Activated T-cell treated with anti-CD3 and anti-CD28 coated beads, Interleukin-2, amount 50 U/mL, for 24 hours (primary cell): Measurements from ENCODE around the gene TMEM88.
"Not testable (repeated sequence)": the region's sequence is repeated elsewhere in the genome, so short reads cannot be mapped to it uniquely, and the experiment has no call there.

Experiments used
- DNase-seq: peaks from one replicate; pipeline ENCODE4 v3.0.0-alpha.2; 2020
- H3K27ac Mint-ChIP-seq: 2 replicates; pipeline ENCODE4 v1.8.0; 2020; ENCODE audit warnings: mild to moderate bottlenecking, mixed read lengths
- H3K27me3 Mint-ChIP-seq: 2 replicates; pipeline ENCODE4 v1.8.0; 2020; ENCODE audit warnings: mixed read lengths
- H3K36me3 Mint-ChIP-seq: 2 replicates; pipeline ENCODE4 v1.8.0; 2020; ENCODE audit warnings: low read depth, mixed read lengths
- H3K4me1 Mint-ChIP-seq: 2 replicates; pipeline ENCODE4 v1.8.0; 2020; ENCODE audit warnings: low read depth, mixed read lengths
- H3K4me3 Mint-ChIP-seq: 2 replicates; pipeline ENCODE4 v1.8.0; 2020; ENCODE audit warnings: mild to moderate bottlenecking, moderate library complexity, mixed read lengths
- H3K9me3 Mint-ChIP-seq: 2 replicates; pipeline ENCODE4 v1.8.0; 2020; ENCODE audit warnings: mixed read lengths

The TMEM88 gene

GRCh38 chr17:7854078-7854777, 638 bp upstream of the TMEM88 start:
- no peak for DNase-seq
- Mint-ChIP-seq H3K9me3 (no peaks in the 10 kb centered on the region), H3K4me3 (no peak overlapping the region), H3K36me3 (peaks cover 49% of the 10 kb centered on the region), H3K27me3 (no peaks in the 10 kb centered on the region), H3K4me1 (peaks cover 56% of the 10 kb centered on the region), H3K27ac (peak overlapping the region; percentile 57)

DNA sequence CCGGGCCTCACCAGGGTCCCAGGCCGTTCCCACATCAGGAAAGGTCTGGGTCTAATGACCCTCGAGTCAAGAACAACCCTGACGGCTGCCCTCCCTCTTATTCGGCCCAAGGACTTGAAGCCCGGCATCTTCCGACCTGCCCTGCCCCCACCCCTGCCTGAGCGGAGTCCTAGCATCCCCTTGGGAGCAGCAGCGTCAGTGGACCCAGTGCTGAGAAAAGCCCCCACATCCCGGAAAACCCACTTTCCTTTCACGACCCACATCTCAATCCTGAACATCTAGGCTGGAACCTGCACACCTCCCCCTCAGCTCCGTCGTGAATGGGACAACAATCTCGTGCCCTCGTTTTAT, 769 bp downstream of the TMEM88 start:
- Mint-ChIP-seq H3K9me3 (no peaks in the 10 kb centered on the region), H3K4me1 (peaks cover 42% of the 10 kb centered on the region), H3K27me3 (no peaks in the 10 kb centered on the region), H3K4me3 (no peak overlapping the region), H3K27ac (no peak overlapping the region), H3K36me3 (peaks cover 40% of the 10 kb centered on the region)
- DNase-seq, result no peak

DNA sequence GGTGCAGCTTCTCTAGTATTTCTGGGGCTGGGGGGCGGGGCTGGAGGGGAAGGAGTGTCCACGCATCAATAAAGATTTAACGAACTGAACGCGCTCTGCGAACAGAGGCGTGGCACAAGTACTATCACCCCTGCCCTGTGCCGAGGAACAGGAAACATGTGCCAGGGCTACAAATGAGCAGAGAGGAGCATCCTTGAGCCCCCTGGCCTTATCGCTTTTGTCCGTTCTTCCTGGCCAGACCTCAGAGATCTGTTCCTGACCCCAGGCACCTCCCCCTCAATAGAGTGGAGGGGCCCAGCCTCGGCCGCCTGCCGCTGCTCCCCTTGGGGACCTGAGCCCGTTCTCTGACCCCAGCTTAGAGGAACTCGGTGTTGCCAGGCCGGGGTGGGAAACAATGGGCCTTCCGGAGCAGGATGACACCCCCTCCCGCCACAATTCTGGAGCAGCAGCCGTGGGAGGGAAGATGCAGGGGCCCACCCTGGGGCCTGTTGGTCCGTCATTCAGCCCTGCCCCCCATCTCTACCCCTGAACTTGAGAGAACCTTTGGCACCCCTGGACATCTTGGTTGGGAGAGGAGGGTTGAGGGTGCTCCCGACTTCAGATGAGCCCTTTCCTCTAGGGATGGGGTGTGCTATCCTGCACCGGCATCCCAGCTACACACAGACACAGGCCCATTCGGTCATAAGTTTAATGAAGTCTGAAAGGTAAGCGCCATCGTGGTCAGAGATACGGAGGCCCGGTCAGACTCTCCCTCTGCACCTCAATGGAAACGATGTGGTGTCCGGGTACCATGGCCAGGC, 1.3 kb downstream of the TMEM88 start:
- H3K27ac Mint-ChIP-seq, result no peak overlapping the region
- H3K27me3 Mint-ChIP-seq, result no peaks in the 10 kb centered on the region
- H3K4me1 Mint-ChIP-seq, result peaks cover 39% of the 10 kb centered on the region
- H3K36me3 Mint-ChIP-seq, result peaks cover 40% of the 10 kb centered on the region
- H3K9me3 Mint-ChIP-seq, result no peaks in the 10 kb centered on the region
- peak; percentile 62 for DNase-seq
- H3K4me3 Mint-ChIP-seq, result no peak overlapping the region

DNA sequence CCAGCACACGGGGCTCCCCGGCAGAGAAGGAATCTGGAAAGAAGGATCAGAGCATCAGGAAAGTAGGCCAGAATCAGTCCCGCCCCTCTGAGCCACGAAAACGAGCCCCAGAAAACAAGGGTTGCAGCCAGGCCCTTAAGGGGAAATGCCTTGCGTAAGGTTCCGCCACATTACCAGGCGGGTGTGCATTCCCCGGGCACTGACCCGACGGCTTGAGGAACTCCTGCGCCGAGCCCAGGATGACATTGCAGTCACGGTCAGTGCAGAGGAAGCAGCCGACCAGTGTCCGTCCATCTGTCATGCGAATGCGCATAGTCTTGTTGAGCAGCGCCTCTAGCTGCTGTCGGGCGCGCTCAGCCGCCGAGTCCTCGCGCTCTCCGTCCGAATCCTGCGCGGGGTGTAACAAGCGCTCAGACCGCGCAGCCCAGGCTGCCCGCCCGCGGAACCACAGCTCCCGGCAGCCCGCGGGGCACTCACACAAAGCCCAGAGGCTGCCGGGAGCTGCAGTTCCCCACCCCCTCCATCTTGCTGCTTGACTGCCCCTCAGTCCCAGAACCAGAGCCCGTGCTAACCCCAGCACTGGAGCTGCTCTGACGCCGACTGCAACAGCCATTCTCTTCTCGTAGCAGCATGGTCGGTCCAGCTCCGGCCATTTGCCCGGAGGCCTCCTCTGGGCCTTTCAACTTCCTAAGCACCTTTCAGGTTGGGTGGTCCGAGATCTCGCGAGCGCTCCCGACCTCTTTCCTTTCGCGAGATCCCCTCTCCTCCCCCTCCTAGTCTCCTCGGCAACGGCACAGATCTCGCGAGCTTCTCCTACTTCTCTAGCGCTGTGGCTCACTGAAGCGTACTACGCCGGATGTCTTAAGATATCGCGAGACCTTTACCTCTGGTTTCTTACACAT, 2.2 kb downstream of the TMEM88 start, which contains the start of gene NAA38:
Gene NAA38, minus strand, starts transcription at position 749 of the 902 bp plus-strand sequence. Its CDS starts 96 bp downstream, at position 653.
- H3K9me3 Mint-ChIP-seq, result no peaks in the 10 kb centered on the region
- no peak within 1 kb of the TSS for H3K27ac Mint-ChIP-seq
- no peak within 1 kb of the TSS for H3K4me3 Mint-ChIP-seq
- no peaks in the 10 kb centered on the region for H3K27me3 Mint-ChIP-seq
- peaks cover 35% of the 10 kb centered on the region for H3K4me1 Mint-ChIP-seq
- DNase-seq, result peak; percentile 95
- peaks cover 40% of the 10 kb centered on the region for H3K36me3 Mint-ChIP-seq

- no peaks in the 10 kb centered on the region for H3K27me3 Mint-ChIP-seq
- DNase-seq, result peak; percentile 92
- no peaks in the 10 kb centered on the region for H3K9me3 Mint-ChIP-seq
- H3K4me1 Mint-ChIP-seq, result peaks cover 30% of the 10 kb centered on the region
- H3K27ac Mint-ChIP-seq, result no peak within 1 kb of the TSS
- no peak within 1 kb of the TSS for H3K4me3 Mint-ChIP-seq
- H3K36me3 Mint-ChIP-seq, result peaks cover 38% of the 10 kb centered on the region
Measured at GRCh38 chr17:7857713-7858521, 3.1 kb downstream of the TMEM88 start, which contains the start of gene CYB5D1. Gene CYB5D1, plus strand, starts transcription at chr17:7858003. Its CDS starts 132 bp downstream, at chr17:7858135.

DNA sequence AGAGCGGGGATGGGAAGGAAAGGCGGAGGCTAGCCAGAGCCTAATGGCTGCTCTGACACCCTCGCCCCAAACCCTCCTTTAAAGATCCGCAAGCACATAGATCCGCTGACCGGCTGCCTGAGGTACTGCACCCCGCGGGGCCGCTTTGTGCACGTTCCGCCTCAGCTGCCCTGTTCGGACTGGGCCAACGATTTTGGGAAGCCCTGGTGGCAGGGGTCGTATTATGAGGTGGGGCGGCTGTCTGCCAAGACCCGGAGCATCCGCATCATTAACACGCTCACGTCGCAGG, 3.6 kb downstream of the TMEM88 start:
- no peak for DNase-seq
- H3K27ac Mint-ChIP-seq, result no peak overlapping the region

GRCh38 chr17:7859028-7859427, 4.2 kb downstream of the TMEM88 start:
- Mint-ChIP-seq H3K4me3 (no peak overlapping the region), H3K9me3 (no peaks in the 10 kb centered on the region), H3K4me1 (peaks cover 26% of the 10 kb centered on the region), H3K27me3 (no peaks in the 10 kb centered on the region), H3K27ac (peak overlapping the region; percentile 35), H3K36me3 (peaks cover 37% of the 10 kb centered on the region)
- no peak for DNase-seq

More for the DNA sequence above, 3.6 kb downstream of the TMEM88 start:
- peaks cover 30% of the 10 kb centered on the region for H3K4me1 Mint-ChIP-seq
- H3K4me3 Mint-ChIP-seq, result no peak overlapping the region
- no peaks in the 10 kb centered on the region for H3K9me3 Mint-ChIP-seq
- peaks cover 36% of the 10 kb centered on the region for H3K36me3 Mint-ChIP-seq
- H3K27me3 Mint-ChIP-seq, result no peaks in the 10 kb centered on the region

DNA sequence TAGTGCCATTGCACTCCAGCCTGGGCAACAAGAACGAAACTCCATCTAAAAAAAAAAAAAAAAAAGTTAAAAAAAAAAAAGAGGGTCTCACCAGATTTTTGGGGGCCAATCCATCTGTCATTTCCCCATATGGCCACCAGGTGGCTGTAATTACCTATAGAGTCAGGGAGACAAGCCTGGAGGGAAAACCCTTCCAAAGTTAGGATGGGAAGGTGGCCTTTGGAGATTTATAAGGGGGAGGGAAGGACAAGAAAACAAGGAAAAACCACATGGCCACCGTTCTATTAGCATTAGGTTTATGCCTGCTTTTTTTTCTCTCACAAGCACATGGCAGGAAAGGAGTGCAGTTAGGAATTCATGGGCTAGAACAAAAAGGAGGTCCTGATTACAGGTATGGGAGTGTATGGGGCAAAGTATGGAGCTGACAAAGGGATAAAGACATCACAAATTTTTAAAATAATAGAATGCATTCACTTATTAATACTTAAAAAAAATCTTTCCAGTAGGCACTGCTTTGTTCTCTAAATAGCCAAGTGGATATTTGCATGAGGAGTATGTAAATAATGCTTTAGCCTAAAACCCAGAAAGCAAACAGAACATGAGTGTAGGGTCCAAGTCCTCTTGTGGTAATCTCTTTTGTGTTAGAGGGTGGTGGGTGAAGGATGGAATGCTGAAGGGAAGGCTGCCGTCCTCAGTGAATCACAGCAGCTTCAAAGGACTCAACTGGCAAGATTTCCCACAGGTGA, 8.0 kb downstream of the TMEM88 start:
- H3K27ac Mint-ChIP-seq, result peak overlapping the region; percentile 62

DNA sequence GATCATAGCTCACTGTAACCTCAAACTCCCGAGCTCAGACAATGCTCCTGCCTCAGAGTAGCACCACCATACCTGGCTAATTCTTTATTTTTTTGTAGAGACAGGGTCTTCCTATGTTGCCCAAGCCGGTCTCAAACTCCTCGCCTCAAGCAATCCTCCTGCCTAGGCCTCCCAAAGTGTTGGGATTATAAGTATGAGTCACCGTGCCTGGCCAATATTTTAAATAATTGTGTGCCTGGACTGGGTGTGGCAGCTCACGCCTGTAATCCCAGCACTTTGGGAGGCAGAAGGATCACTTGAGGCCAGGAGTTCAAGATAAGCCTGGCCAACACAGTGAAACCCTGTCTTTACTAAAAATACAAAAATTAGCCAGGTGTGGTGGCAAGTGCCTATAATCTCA, 9.5 kb downstream of the TMEM88 start:
- H3K27me3 Mint-ChIP-seq, DNase-seq, H3K4me3 Mint-ChIP-seq, H3K27ac Mint-ChIP-seq, H3K9me3 Mint-ChIP-seq: not testable (repeated sequence)
- Mint-ChIP-seq H3K4me1 (peaks cover 37% of the 10 kb centered on the region), H3K36me3 (peaks cover 61% of the 10 kb centered on the region)

More for the DNA sequence above, 8.0 kb downstream of the TMEM88 start:
- no peaks in the 10 kb centered on the region for H3K9me3 Mint-ChIP-seq
- H3K4me1 Mint-ChIP-seq, result peaks cover 25% of the 10 kb centered on the region
- H3K36me3 Mint-ChIP-seq, result peaks cover 55% of the 10 kb centered on the region
- no peak overlapping the region for H3K4me3 Mint-ChIP-seq
- no peaks in the 10 kb centered on the region for H3K27me3 Mint-ChIP-seq
- peak; percentile 39 for DNase-seq

- no peak overlapping the region for H3K27ac Mint-ChIP-seq
Measured at GRCh38 chr17:7864995-7865650, 10.3 kb downstream of the TMEM88 start.

DNA sequence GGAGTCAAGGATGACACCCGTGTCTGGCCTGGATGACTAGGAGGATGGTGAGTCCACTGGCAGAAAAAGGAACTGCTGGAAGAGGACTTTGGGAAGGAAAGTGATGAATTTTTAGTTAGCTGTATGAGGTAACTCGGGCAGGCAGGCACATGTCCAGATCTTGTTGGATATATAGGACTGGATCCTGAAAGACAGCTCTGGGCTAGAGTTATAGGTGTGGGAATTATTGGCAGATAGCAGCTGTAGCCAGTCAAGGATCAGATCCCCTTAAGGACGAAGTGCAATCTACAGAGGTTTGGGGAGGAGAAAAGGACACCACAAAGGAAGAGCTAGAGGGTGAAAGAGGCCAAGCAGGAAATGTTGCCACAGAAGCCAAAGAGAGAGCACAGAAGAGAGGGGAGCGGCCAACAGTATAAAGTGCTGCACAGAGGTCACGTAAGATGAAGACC, 13.0 kb downstream of the TMEM88 start:
- DNase-seq, result no peak
- Mint-ChIP-seq H3K27me3 (no peaks in the 10 kb centered on the region), H3K27ac (peak overlapping the region; percentile 40), H3K9me3 (no peaks in the 10 kb centered on the region), H3K36me3 (peaks cover 51% of the 10 kb centered on the region), H3K4me3 (no peak overlapping the region), H3K4me1 (peaks cover 32% of the 10 kb centered on the region)

More at GRCh38 chr17:7864995-7865650, 10.3 kb downstream of the TMEM88 start:
- no peaks in the 10 kb centered on the region for H3K27me3 Mint-ChIP-seq
- H3K9me3 Mint-ChIP-seq, result no peaks in the 10 kb centered on the region
- peaks cover 40% of the 10 kb centered on the region for H3K4me1 Mint-ChIP-seq
- no peak overlapping the region for H3K4me3 Mint-ChIP-seq
- peaks cover 64% of the 10 kb centered on the region for H3K36me3 Mint-ChIP-seq
- no peak for DNase-seq

DNA sequence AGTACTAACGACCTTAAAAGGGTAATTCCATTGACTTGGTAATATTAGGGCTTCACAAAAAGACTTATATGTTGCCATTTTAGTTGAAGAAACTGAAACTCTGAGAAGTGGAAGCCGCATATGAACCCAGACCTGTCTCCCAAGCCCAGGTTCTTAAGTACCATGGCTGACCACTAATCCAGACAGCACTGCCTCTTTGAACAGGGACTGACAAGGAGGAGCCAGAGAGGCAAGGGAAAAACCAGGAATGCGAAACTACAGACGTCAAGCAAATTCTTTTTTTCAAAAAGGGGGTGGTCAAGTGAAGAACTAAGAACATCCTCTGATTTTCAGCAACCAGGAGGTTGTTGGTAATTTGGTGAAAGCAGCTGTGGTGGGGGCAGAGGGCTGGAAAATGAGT, 18.2 kb downstream of the TMEM88 start:
- peaks cover 59% of the 10 kb centered on the region for H3K36me3 Mint-ChIP-seq
- H3K9me3 Mint-ChIP-seq, result no peaks in the 10 kb centered on the region
- H3K27me3 Mint-ChIP-seq, result no peaks in the 10 kb centered on the region
- no peak overlapping the region for H3K27ac Mint-ChIP-seq
- no peak for DNase-seq
- peaks cover 24% of the 10 kb centered on the region for H3K4me1 Mint-ChIP-seq
- H3K4me3 Mint-ChIP-seq, result no peak overlapping the region
